Measurements from ENCODE around the gene C10orf67.
"Not testable (repeated sequence)": the region's sequence is repeated elsewhere in the genome, so short reads cannot be mapped to it uniquely, and the experiment has no call there.

Gene C10orf67

DNA sequence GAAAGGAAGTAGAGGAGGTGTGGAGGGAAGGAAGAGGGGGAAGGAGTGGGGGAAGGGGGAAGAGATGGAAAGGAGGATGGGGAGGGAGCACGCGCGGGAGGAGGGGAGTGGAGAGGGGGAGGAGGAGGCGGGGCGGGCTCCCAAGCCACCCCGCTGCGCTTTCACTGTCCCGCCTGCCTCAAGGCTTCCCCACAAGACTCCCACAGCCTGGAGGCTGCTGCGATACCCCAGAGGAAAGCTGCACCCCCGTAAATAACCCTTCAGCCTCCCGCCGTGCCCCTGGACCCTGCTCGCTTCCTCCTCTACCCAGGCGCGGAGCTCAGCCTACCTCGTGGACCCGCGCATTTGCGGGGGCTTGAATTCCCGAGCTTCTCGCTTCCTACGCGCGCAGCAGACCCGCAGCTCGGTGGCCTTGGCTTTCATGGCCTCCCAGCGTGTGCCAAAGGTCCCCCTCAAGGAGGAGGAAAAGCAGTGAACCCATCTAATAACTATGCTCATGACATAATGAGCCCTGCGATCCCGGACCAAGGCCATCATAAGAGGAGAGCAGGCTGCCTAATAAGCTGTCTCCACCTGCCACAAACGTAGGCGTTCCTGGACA, at the start of gene C10orf67:
TSS of gene C10orf67 (minus strand) at position 557 of the 601 bp plus-strand sequence. CDS start at position 534, 23 bp downstream.
- DNase-seq (ENCODE audit: low read depth in 2 of 3, low spot score in 2 of 3): no peak

DNA sequence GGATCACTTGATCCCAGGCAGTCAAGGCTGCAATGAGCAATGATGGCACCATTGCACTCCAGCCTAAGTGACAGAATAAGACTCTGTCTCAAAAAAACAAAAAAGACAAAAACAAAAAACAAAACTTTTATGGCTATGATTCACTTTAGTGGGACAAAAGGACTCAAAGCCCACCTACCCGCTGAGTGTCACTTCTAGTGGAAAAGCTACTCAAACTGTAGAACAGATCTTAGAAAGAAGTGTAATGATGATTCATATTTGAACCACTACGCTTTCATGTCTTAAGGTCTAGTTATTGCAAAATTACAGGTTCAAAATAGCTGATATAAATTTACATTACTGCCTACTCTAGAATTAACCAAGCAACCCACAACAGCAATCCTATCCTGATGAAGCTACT, 47.2 kb upstream of the C10orf67 start:
- DNase-seq (ENCODE audit: low read depth in 2 of 3, low spot score in 2 of 3): no peak

DNA sequence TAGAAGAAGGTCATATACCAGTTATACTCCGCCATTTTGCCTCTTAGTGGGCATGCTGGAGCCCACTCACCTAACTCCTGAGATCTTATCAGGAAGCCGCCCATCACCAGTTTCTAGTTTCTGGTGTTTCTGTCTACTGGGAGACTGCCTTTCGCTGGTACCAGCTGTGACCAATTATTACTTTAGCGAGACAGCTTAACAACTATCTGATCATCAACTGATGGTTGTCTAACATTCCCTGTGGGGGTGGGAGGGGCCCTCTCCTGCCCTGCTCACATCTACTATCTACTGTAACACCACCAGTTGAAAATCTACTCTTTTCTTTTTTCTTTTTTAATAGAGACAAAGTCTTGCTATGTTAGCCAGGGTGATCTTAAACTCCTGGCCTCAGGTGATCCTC, 46.2 kb upstream of the C10orf67 start:
- no peak for DNase-seq (ENCODE audit: low read depth in 2 of 3, low spot score in 2 of 3)

DNA sequence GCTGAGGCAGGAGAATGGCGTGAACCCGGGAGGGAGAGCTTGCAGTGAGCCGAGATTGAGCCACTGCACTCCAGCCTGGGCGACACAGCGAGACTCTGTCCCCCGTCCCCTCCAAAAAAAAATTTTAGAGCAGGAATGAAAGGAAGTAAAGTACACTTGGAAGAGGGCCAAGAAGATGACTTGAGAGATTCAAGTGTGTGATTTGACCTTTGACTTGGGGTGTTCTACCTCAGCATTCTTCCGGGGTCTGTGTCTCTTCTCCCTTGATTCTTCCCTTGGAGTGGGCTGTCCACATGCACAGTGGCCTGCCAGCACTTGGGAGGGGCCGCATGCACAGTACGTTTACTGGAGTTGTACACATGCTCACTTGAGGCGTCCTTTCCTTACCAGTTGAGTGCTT, 45.8 kb upstream of the C10orf67 start:
- not testable (repeated sequence) for DNase-seq (ENCODE audit: low read depth in 2 of 3, low spot score in 2 of 3)

DNA sequence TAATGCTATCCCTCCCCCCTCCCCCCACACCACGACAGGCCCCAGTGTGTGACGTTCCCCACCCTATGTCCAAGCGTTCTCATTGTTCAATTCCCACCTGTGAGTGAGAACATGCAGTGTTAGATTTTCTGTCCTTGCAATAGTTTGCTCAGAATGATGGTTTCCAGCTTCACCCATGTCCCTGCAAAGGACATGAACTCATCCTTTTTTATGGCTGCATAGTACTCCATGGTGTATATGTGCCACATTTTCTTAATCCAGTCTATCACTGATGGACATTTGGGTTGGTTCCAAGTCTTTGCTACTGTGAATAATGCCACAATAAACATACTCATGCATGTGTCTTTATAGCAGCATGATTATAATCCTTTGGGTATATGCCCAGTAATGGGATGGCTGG, 42.9 kb upstream of the C10orf67 start:
- DNase-seq (ENCODE audit: low read depth in 2 of 3, low spot score in 2 of 3): not testable (repeated sequence)

DNA sequence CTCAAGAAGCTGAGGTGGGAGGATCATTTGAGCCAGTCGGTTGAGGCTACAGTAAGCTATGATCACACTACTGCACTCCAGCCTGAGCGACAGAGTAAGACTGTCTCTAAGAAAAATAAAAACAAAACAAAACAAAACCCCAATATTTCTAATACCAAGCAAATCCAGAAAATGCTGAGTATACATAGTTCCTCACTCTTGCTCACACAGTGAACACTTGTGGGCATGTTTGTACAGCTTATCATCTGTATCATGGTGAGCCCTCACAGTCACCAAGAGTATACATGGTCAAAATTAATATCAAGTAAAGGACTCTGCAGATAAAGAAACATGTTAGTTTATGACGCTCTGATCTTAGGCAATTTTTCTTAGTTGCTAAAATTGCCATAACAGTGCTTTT, 41.5 kb upstream of the C10orf67 start:
- no peak for DNase-seq (ENCODE audit: low read depth in 2 of 3, low spot score in 2 of 3)

DNA sequence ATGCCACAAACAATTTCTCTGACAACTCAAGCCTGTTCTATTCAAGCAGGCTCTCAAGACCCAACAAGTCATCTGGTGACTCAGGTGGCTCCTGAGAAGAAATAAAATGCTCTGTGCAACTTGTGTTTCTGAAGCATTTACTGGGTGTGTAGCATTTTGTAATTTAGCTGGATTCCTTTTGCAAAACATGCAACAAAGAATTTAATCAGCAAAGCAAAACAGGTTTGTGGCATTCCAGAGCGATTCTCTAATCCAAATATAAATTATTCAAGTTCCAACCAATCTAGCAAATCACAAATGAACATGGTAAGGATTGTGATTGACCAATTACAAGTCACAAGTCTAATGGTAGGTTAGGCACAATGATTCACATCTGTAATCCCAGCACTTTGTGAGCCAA, 39.8 kb upstream of the C10orf67 start:
- no peak for DNase-seq (ENCODE audit: low read depth in 2 of 3, low spot score in 2 of 3)

DNA sequence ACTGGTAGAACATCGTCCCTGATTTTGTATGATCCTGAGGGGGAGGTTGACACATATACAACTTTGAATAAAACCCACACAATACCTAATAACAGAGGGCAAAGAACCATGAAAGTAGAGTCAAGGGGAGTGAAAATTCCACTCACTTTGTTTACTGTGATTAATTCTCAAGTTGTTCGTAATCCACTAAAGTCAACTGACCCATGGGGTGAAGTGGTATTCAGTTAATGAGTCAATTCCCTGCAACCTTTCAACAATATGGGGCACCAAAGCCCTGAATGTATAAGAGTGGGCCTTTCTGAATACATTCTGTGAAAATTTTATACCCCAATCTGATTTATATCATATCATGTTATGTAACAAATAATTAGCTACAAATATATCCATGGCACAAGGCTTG, 39.0 kb upstream of the C10orf67 start:
- no peak for DNase-seq (ENCODE audit: low read depth in 2 of 3, low spot score in 2 of 3)

DNA sequence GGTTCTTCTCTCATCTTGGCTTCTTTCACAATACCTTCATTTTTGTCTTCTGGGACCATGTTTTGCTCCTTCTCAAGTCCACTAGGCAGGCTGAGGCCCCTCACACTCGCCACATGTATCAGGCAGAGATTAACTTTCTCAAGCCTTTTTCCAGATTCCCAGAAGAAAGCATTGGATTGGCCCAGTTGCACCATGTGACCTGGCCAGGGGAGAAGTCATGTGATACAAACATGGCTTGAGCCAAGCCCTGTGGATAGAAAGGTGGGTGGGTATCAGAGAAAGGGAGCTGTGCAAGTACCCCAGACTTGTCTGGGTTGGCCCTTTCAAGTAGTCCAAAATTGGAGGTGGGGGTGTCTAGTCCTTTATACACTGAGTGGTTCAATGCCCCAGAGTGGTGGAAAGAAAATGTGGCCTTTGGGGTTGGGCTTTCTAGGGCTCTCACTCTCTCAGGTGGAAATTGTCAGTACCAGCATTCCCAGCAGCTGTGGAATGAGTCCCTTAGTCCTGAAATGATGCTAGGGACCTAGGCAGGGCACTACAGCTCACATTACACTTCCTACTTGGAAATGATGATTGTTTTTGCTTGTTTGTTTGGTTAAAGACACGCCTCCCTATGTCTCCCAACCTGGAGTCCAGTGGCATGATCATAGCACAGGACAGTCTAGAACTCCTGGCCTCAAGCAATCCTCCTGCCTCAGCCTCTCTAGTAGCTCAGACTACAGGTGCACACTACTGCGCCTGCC, 36.9 kb upstream of the C10orf67 start:
- DNase-seq (ENCODE audit: low read depth in 2 of 3, low spot score in 2 of 3): no peak

DNA sequence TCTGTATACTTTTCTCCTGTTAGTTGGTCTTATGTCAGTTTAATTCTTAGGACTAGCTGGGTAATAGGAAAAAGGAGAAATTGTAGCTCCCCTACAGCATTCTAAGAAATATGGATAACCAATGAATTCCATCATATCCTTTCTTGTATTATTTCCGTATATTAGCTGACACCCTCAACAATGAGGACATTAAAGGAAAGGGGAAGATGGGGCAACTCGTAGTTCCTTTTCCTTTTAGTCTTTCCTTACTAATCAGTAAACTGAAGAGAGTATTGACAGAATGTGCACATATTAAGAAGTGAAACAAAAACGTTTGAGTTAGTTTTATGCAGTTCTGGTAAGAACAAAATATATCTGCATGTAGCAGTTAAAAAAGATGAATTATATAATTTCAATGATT, 35.1 kb upstream of the C10orf67 start:
- no peak for DNase-seq (ENCODE audit: low read depth in 2 of 3, low spot score in 2 of 3)

DNA sequence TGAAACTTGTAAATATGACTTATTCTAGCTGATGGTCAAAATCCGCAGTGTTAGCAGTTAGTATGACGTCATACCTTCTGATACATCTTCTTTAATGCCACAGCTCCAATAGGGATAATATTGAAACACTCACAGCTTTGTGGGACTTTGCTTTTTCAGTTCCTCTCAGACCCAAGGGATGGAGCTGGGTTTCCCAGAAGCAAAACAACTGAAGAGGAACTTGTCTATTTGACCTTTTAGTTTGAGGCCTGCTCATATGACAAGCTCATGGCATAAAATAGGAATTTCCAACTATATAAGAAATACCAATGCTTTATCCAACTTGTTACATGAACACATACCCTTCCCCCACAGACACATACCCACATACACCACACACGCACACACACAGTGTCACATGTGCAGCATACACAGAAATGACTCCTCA, 31.6 kb upstream of the C10orf67 start:
- no peak for DNase-seq (ENCODE audit: low read depth in 2 of 3, low spot score in 2 of 3)

DNA sequence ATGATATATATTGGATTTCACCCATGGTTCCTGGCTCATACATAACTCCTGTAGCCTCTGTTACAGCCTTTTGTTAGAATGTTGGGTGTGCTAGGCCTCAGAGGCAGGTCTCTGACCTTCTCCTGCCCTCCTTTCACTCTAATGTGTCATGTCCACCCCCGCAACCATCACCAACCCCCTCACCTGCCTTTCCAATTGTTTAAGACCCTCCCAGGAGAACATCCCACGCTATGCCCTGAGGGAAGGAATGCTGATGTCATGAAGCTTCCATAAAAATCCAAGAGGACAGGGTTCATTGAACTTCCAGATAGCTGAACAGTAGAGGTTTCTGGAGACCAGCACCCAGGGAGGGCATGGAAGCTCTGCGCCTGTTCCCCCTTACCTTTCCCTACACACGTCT, 30.8 kb upstream of the C10orf67 start:
- DNase-seq (ENCODE audit: low read depth in 2 of 3, low spot score in 2 of 3): no peak

DNA sequence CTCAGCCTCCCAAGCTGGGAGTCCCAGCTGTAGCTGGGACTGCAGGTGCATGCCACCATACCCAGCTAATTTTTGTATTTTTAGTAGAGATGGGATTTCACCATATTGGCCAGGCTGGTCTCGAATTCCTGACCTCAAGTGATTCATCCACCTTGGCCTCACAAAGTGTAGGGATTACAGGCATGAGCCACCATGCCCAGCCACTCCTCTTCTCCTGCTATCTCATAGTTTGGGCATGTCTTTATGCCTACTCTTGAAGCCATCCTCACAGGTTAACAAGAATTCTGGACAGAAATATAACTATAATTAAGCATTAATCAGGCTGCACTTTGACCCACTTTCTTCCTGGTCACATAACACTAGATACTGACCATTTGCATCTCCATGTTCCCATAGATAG, 28.6 kb upstream of the C10orf67 start:
- DNase-seq (ENCODE audit: low read depth in 2 of 3, low spot score in 2 of 3): no peak

DNA sequence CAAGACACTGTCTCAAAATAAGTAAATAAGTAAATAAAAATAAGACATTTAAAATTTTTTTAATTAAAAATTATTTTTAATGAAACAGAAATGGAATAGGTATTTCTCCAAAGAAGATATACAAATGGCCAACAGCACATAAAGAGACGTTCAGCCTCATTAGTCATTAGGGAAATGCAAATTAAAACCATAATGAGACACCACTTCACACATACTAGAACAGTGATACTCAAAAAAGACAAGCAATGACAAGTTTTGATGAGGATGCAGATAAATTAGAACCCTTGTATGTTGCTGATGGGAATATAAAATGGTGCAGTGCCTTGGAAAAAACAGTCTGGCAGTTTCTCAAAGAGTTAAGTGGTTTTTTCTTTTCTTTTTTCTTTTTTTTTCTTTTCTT, 26.5 kb upstream of the C10orf67 start:
- no peak for DNase-seq (ENCODE audit: low read depth in 2 of 3, low spot score in 2 of 3)

DNA sequence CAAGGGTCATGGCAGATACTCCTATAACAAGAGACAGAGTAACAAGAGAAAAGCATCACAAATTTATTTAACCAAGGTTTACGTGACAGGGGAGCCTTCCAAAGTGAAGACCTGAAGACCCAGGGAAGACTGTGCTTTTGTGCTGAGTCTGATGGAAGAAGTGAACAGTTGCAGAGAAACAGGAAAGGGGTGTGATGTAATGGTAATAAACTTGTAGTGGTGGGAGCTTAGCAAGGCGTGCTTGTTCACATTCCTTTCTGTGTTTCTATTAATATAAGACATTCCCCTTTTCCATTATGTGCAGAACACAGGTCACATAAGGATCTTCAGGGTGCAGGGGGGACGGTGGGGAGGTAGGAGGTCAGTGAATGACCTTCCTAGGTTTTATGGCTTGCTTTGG, 25.5 kb upstream of the C10orf67 start:
- DNase-seq (ENCODE audit: low read depth in 2 of 3, low spot score in 2 of 3): no peak

DNA sequence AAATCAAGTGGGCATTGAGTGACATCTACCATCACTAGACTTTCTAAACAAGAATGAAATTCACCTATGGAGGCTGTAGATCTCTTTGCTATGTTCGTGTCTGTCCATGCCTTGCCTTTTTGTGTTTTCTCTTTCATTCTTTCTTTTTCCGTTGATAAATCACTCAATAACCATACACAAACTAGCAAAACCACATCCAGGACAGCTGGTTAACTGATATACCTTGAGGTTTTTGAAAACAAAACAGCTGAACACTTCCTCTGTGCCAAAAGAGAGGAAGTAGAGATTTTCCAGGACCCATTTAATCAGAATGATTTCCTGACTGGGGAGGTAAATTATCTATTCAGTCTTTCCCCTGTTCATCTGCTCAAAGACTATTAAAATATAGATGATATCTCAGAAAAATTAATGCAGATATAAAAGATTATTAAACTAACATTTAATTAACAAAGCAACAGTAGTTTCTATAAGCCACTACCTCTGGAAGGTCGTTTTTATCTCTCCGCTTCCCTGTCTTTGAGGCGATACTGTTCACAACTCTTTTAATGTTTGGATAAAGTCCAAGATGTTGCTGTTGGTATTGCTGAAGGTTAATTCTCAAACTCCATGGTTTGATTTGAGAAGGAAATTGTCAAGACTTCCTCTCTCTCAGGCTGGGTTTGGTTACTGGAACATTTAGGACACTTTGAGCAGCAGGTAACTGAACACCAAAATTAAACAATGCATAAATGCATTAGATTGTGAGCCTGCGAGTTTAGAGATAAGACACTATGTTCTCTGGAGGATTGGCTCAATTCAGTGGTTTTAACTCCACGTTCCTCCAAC, 24.4 kb upstream of the C10orf67 start:
- DNase-seq (ENCODE audit: low read depth in 2 of 3, low spot score in 2 of 3): no peak

DNA sequence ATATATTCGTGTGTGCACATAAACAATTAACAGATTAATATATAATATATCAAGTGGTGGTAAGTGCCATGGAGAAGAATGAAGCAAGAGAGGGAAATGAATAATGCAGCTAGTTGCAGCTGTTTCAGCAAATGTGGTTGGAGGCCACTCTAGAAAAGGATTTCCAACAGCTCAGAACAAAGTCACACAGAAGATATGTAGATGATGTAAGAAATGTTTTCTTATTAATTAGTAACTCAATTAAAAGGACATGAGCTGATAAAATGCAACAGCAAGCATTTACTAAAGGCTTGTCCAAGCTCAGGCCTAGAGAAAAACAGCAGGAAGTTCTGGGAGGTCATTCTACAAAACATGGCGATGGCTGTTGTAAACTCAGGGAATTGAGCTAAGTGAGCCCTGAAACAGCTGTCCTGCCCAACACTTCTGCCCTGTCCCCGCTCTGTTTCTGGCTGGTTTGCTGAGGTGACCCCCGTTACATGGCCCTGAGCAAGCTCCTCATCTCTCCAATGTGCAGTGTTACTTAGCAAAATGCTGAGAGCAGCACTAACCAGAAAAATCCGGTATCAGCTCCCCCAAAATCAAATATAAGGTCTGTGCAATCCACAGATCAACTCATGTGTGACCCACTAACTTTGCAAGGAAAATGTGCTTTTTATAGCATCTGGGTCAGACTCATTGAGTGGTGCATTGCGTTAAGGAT, 23.4 kb upstream of the C10orf67 start:
- DNase-seq (ENCODE audit: low read depth in 2 of 3, low spot score in 2 of 3): no peak

DNA sequence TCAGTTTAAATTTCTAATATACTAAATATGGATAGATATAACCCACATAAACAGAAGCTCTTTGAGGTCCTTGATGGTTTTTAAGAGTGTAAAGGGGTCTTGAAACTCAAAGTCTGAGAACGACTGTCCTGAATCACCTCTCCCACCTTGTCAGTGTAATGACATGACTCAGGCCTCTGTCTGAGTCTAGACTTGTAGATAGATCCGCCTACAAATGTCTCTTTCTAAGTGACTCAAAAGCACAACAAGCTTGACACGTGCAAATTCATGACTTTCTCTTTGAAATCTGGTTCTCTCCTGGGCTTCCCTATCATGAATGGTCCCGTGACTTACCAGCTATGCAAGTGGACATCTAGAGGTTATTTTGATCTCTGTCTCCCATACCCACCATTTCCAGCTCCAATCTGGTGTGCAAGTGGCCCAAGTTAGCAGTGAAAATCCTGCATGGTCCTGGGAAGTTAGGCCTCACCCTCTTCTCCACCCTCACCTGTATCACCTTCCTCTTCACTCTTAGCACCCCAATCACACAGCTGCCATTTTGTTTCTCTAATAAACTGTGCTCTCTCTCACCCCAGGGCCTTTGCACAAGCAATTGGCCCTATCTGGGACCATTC, 20.9 kb upstream of the C10orf67 start:
- DNase-seq (ENCODE audit: low read depth in 2 of 3, low spot score in 2 of 3): not testable (repeated sequence)

DNA sequence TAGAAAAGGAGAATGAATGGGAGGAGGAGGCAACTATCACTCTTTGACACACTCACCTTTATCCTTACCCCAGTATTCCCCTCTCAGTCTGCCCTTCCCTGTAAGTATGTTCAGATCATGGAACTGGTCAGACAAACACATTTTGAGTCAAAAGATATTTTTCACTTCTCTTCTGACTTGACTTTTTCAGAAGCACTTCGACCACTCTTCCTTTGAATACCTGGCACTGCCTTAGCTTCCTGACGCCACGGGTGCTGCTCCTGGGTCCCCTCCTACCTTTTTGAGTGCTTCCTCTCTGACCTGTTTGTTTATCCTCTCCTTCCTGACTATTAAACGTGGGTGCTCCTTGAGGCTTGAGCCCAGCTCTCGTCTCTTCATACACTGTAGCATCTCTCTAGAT, 19.8 kb upstream of the C10orf67 start:
- DNase-seq (ENCODE audit: low read depth in 2 of 3, low spot score in 2 of 3): no peak

DNA sequence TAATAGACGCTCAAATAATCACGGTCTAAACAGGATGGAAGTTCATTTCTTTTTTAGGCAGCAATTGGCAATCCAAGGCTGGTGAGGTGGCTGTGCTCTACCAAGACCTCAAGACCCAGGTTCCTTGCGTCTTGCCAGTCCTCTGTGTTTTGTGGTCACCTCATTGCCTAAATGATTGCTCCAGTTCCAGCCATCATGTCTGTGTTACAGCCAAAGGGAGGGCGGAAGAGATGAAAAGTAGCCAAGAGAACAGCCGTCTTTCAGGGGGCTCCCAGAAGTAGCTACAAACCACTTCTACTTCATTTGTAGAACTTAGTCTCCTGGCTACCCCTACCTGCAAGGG, 19.2 kb upstream of the C10orf67 start:
- DNase-seq (ENCODE audit: low read depth in 2 of 3, low spot score in 2 of 3): no peak
